PFSK-1 (cell line): ENCODE results near the gene DLGAP1.

Experiments
- FOXP2 ChIP-seq: optimal IDR thresholded peaks from 2 replicates; pipeline ENCODE3; 2011; ENCODE audit warnings: borderline replicate concordance, control low read depth, inconsistent platforms; ENCODE audit not compliant: insufficient read depth; ENCODE audit errors: extremely low read length, extremely low read depth
- POLR2AphosphoS5 ChIP-seq: IDR thresholded peaks from 2 replicates; pipeline ENCODE4 v1.6.1; 2012; ENCODE audit warnings: low read depth, mild to moderate bottlenecking, control low read depth, low read length, moderate library complexity
- SIN3A ChIP-seq: IDR thresholded peaks from 2 replicates; pipeline ENCODE4 v1.6.1; 2012; ENCODE audit warnings: mild to moderate bottlenecking, low read length, moderate library complexity, borderline replicate concordance; ENCODE audit not compliant: insufficient read depth
- TF ChIP-seq, protein P1 (sequence below), 2 experiments: IDR thresholded peaks; 2 replicates each; pipeline versions ENCODE4 v1.6.1 to v1.8.0; 2011 to 2012; ENCODE audit warnings: low read depth in 2 of 2, low read length in 2 of 2, control low read depth in 1 of 2, inconsistent platforms in 1 of 2, mild to moderate bottlenecking in 1 of 2, moderate library complexity in 1 of 2; ENCODE audit not compliant: insufficient read depth in 1 of 2

DNA sequence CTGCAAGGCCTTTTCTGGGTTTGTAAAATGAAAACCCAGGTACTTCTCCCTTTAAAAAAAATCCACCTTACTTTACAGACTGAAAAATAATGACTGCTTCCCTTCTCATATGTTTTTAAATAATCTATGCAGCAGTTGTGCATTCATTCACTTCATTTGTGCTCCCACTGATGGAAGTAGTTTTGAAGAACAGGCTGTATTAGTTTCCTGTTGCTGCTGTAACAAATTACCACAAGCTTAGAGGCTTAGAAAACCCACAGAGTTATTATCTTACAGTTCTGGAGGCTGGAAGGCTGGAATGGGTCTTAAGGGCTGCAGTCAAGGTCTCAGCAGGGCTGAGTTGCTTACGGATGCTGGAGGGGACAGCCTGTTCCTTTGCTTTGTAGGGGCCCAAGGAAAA is 670.2 kb downstream of the DLGAP1 start:
- TF ChIP-seq, protein P1, sequence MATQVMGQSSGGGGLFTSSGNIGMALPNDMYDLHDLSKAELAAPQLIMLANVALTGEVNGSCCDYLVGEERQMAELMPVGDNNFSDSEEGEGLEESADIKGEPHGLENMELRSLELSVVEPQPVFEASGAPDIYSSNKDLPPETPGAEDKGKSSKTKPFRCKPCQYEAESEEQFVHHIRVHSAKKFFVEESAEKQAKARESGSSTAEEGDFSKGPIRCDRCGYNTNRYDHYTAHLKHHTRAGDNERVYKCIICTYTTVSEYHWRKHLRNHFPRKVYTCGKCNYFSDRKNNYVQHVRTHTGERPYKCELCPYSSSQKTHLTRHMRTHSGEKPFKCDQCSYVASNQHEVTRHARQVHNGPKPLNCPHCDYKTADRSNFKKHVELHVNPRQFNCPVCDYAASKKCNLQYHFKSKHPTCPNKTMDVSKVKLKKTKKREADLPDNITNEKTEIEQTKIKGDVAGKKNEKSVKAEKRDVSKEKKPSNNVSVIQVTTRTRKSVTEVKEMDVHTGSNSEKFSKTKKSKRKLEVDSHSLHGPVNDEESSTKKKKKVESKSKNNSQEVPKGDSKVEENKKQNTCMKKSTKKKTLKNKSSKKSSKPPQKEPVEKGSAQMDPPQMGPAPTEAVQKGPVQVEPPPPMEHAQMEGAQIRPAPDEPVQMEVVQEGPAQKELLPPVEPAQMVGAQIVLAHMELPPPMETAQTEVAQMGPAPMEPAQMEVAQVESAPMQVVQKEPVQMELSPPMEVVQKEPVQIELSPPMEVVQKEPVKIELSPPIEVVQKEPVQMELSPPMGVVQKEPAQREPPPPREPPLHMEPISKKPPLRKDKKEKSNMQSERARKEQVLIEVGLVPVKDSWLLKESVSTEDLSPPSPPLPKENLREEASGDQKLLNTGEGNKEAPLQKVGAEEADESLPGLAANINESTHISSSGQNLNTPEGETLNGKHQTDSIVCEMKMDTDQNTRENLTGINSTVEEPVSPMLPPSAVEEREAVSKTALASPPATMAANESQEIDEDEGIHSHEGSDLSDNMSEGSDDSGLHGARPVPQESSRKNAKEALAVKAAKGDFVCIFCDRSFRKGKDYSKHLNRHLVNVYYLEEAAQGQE (IDR thresholded peaks at IDR 0.05; ENCODE audit: insufficient read depth in 1 of 2, low read depth in 2 of 2, low read length in 2 of 2), result no peak
- no peak for TF ChIP-seq SIN3A
- no peak for TF ChIP-seq POLR2AphosphoS5
- TF ChIP-seq FOXP2, result no peak
